H7 (cell line): ENCODE results near the gene PSMB11. TPM values are rescaled to one million over a fixed set of nuclear protein-coding genes. Genes with fewer than 3 reads are reported as not detected.
A peak's percentile ranks its signal among the peaks of the same experiment; 100 is the strongest.
"Not testable (repeated sequence)": the region's sequence is repeated elsewhere in the genome, so short reads cannot be mapped to it uniquely, and the experiment has no call there.

ENCODE experiments used
- DNase-seq: peaks from one replicate; pipeline ENCODE4 v3.0.0; 2012
- H3K27me3 ChIP-seq: 2 replicates; pipeline ENCODE4 v1.6.0; 2011; ENCODE audit warnings: mild to moderate bottlenecking, low read length; ENCODE audit not compliant: control insufficient read depth, insufficient read depth
- H3K36me3 ChIP-seq: replicated peaks from 2 replicates; pipeline ENCODE4 v1.5.1; 2011; ENCODE audit warnings: low read length; ENCODE audit not compliant: control insufficient read depth, insufficient read depth
- H3K4me3 ChIP-seq: 2 replicates; pipeline ENCODE4 v1.5.1; 2011; ENCODE audit warnings: low read depth, mild to moderate bottlenecking, control low read depth, low read length, moderate library complexity; ENCODE audit not compliant: insufficient read depth
- total RNA-seq: library from RNA; depleted of rRNA; stranded (reverse); fragments of >200 nt; shearing (Covaris generic); gene quantifications from 2 replicates; pipeline ENCODE4 v1.2.3, GENCODE V29; 2014

The PSMB11 gene
- total RNA-seq, 1 experiment from 2014 or later = not detected

GRCh38 chr14:23006544-23007419 lies 35.2 kb upstream of the PSMB11 start:
- peak; percentile 98 for DNase-seq
- peak overlapping the region; percentile 95 for H3K4me3 ChIP-seq
- no peaks in the 10 kb centered on the region for H3K27me3 ChIP-seq
- no peaks in the 10 kb centered on the region for H3K36me3 ChIP-seq

GRCh38 chr14:23008831-23009230 lies 33.2 kb upstream of the PSMB11 start:
- DNase-seq = no peak
- H3K27me3 ChIP-seq = no peaks in the 10 kb centered on the region
- H3K4me3 ChIP-seq = no peak overlapping the region
- no peaks in the 10 kb centered on the region for H3K36me3 ChIP-seq

GRCh38 chr14:23009483-23009938 lies 32.5 kb upstream of the PSMB11 start:
- peak overlapping the region; percentile 23 for H3K4me3 ChIP-seq
- no peak for DNase-seq
- no peaks in the 10 kb centered on the region for H3K27me3 ChIP-seq
- no peaks in the 10 kb centered on the region for H3K36me3 ChIP-seq

GRCh38 chr14:23009939-23010726 lies 31.9 kb upstream of the PSMB11 start, which contains the start of gene C14orf93:
C14orf93 (minus strand) TSS chr14:23010143; CDS start chr14:22999023, 11,120 bp downstream.
- DNase-seq = peak; percentile 96
- Histone ChIP-seq H3K4me3 (peak within 1 kb of the TSS; percentile 56), H3K36me3 (no peaks in the 10 kb centered on the region), H3K27me3 (no peaks in the 10 kb centered on the region)

- Histone ChIP-seq H3K36me3 (no peaks in the 10 kb centered on the region), H3K27me3 (no peaks in the 10 kb centered on the region), H3K4me3 (no peak overlapping the region)
- DNase-seq = no peak
Observed at GRCh38 chr14:23013054-23013748, 28.8 kb upstream of the PSMB11 start.

GRCh38 chr14:23013749-23014054 lies 28.3 kb upstream of the PSMB11 start:
- not testable (repeated sequence) for H3K36me3 ChIP-seq

GRCh38 chr14:23015618-23016017 lies 26.4 kb upstream of the PSMB11 start:
- no peaks in the 10 kb centered on the region; the same call in 1 of the 2 replicates for H3K36me3 ChIP-seq
- H3K27me3 ChIP-seq = no peaks in the 10 kb centered on the region
- H3K4me3 ChIP-seq = no peak overlapping the region
- no peak for DNase-seq

More at GRCh38 chr14:23013749-23014054, 28.3 kb upstream of the PSMB11 start:
- not testable (repeated sequence) for H3K4me3 ChIP-seq, H3K27me3 ChIP-seq, DNase-seq

- no peak for DNase-seq
- Histone ChIP-seq H3K4me3 (no peak overlapping the region), H3K27me3 (no peaks in the 10 kb centered on the region), H3K36me3 (no peaks in the 10 kb centered on the region; the same call in 1 of the 2 replicates)
Observed at GRCh38 chr14:23017091-23017490, 24.9 kb upstream of the PSMB11 start.

- Histone ChIP-seq H3K36me3 (no peaks in the 10 kb centered on the region; the same call in none of the 2 replicates), H3K27me3 (no peaks in the 10 kb centered on the region), H3K4me3 (no peak overlapping the region)
- no peak for DNase-seq
Observed at GRCh38 chr14:23018107-23018506, 23.9 kb upstream of the PSMB11 start.

- no peaks in the 10 kb centered on the region for H3K27me3 ChIP-seq
- no peaks in the 10 kb centered on the region; the same call in none of the 2 replicates for H3K36me3 ChIP-seq
- DNase-seq = no peak
- no peak overlapping the region for H3K4me3 ChIP-seq
Observed at GRCh38 chr14:23020143-23021128, 21.6 kb upstream of the PSMB11 start.

- H3K36me3 ChIP-seq = peaks cover 6% of the 10 kb centered on the region
- H3K4me3 ChIP-seq = no peak overlapping the region
- H3K27me3 ChIP-seq = no peaks in the 10 kb centered on the region
- no peak for DNase-seq
Observed at GRCh38 chr14:23021434-23021833, 20.6 kb upstream of the PSMB11 start.

GRCh38 chr14:23021889-23022442 lies 20.0 kb upstream of the PSMB11 start:
- Histone ChIP-seq H3K4me3 (no peak overlapping the region), H3K27me3 (no peaks in the 10 kb centered on the region), H3K36me3 (peaks cover 6% of the 10 kb centered on the region)
- DNase-seq = no peak

GRCh38 chr14:23023022-23023794 lies 18.8 kb upstream of the PSMB11 start:
- H3K4me3 ChIP-seq = no peak overlapping the region
- H3K36me3 ChIP-seq = peaks cover 6% of the 10 kb centered on the region
- no peaks in the 10 kb centered on the region for H3K27me3 ChIP-seq
- no peak for DNase-seq
